Measurements from ENCODE around the gene KRTAP4-12.

DNA sequence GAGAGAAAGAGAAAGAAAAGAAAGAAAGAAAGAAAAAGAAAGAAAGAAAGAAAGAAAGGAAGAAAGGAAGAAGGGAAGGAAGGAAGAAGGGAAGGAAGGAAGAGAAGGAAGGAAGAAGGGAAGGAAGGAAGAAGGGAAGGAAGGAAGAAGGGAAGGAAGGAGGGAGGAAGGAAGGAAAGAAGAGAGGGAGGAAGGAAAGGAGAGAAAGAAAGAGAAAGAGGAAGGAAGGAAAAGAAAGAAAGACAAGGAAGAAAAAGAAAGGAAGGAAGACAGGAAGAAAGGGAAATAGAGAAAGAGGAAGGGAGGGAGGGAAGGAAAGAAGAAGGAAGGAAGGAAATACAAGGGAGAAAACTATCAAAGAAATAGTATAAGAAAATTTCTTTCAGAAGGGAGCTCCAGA, 47.2 kb downstream of the KRTAP4-12 start:
- TF ChIP-seq EZH2phosphoT487 (IDR thresholded peaks at IDR 0.05; ENCODE audit: low read depth, severe bottlenecking, unreplicated experiment) (no peak), EZH2 (IDR thresholded peaks at IDR 0.05; ENCODE audit: borderline replicate concordance) (no peak)
- TF ChIP-seq, protein P1, sequence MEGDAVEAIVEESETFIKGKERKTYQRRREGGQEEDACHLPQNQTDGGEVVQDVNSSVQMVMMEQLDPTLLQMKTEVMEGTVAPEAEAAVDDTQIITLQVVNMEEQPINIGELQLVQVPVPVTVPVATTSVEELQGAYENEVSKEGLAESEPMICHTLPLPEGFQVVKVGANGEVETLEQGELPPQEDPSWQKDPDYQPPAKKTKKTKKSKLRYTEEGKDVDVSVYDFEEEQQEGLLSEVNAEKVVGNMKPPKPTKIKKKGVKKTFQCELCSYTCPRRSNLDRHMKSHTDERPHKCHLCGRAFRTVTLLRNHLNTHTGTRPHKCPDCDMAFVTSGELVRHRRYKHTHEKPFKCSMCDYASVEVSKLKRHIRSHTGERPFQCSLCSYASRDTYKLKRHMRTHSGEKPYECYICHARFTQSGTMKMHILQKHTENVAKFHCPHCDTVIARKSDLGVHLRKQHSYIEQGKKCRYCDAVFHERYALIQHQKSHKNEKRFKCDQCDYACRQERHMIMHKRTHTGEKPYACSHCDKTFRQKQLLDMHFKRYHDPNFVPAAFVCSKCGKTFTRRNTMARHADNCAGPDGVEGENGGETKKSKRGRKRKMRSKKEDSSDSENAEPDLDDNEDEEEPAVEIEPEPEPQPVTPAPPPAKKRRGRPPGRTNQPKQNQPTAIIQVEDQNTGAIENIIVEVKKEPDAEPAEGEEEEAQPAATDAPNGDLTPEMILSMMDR (IDR thresholded peaks at IDR 0.05; ENCODE audit: poor library complexity), result no peak
